Nephron progenitor cell (in vitro differentiated cells): Measurements from ENCODE around the gene CDKAL1.

Experiments used
- DNase-seq: peaks from one replicate; pipeline ENCODE4 v3.0.0; 2021
- H3K27ac Mint-ChIP-seq: 2 replicates; pipeline ENCODE4 v1.8.0; 2021; ENCODE audit warnings: mild to moderate bottlenecking, moderate library complexity, mixed read lengths
- H3K27me3 Mint-ChIP-seq: 2 replicates; pipeline ENCODE4 v1.8.0; 2021; ENCODE audit warnings: mild to moderate bottlenecking, low read depth, mixed read lengths; ENCODE audit not compliant: poor library complexity
- H3K36me3 Mint-ChIP-seq: 2 replicates; pipeline ENCODE4 v1.8.0; 2021; ENCODE audit warnings: low read depth, mixed read lengths
- H3K4me1 Mint-ChIP-seq: 2 replicates; pipeline ENCODE4 v1.8.0; 2021; ENCODE audit warnings: mixed read lengths
- H3K4me3 Mint-ChIP-seq: 2 replicates; pipeline ENCODE4 v1.8.0; 2021; ENCODE audit warnings: mild to moderate bottlenecking, moderate library complexity, mixed read lengths
- H3K9me3 Mint-ChIP-seq: 2 replicates; pipeline ENCODE4 v1.8.0; 2021; ENCODE audit warnings: mild to moderate bottlenecking, moderate library complexity, mixed read lengths
- CTCF ChIP-seq: fragments of 200-600 bp; sonication (generic); IDR thresholded peaks from 2 replicates; pipeline ENCODE4 v1.5.0; 2021; ENCODE audit warnings: antibody characterized with exemption

The CDKAL1 gene

GRCh38 chr6:20811109-20811761, 277.0 kb downstream of the CDKAL1 start:
- peaks cover 18% of the 10 kb centered on the region for H3K4me1 Mint-ChIP-seq
- H3K27ac Mint-ChIP-seq = peak overlapping the region; percentile 86
- DNase-seq = no peak
- H3K27me3 Mint-ChIP-seq = no peaks in the 10 kb centered on the region
- peaks cover 28% of the 10 kb centered on the region for H3K36me3 Mint-ChIP-seq
- peaks cover 21% of the 10 kb centered on the region for H3K9me3 Mint-ChIP-seq
- no peak overlapping the region for H3K4me3 Mint-ChIP-seq
- TF ChIP-seq CTCF = no peak

- no peak for TF ChIP-seq CTCF
- Mint-ChIP-seq H3K36me3 (peaks cover 20% of the 10 kb centered on the region), H3K4me3 (no peak overlapping the region), H3K9me3 (peaks cover 9% of the 10 kb centered on the region), H3K4me1 (peaks cover 18% of the 10 kb centered on the region), H3K27ac (no peak overlapping the region), H3K27me3 (no peaks in the 10 kb centered on the region)
- DNase-seq = no peak
Observed at GRCh38 chr6:20812776-20813175, 278.5 kb downstream of the CDKAL1 start.

GRCh38 chr6:20814494-20814893, 280.2 kb downstream of the CDKAL1 start:
- Mint-ChIP-seq H3K4me3 (no peak overlapping the region), H3K36me3 (peaks cover 20% of the 10 kb centered on the region), H3K27me3 (no peaks in the 10 kb centered on the region), H3K27ac (no peak overlapping the region), H3K4me1 (peaks cover 18% of the 10 kb centered on the region), H3K9me3 (peaks cover 9% of the 10 kb centered on the region)
- no peak for TF ChIP-seq CTCF
- no peak for DNase-seq

- no peak overlapping the region for H3K27ac Mint-ChIP-seq
- H3K4me1 Mint-ChIP-seq = peaks cover 5% of the 10 kb centered on the region
- DNase-seq = no peak
- no peak overlapping the region for H3K4me3 Mint-ChIP-seq
- peaks cover 20% of the 10 kb centered on the region for H3K36me3 Mint-ChIP-seq
- H3K27me3 Mint-ChIP-seq = no peaks in the 10 kb centered on the region
- no peak for TF ChIP-seq CTCF
- H3K9me3 Mint-ChIP-seq = peaks cover 9% of the 10 kb centered on the region
Observed at GRCh38 chr6:20816126-20816525, 281.9 kb downstream of the CDKAL1 start.

GRCh38 chr6:20817806-20818320, 283.6 kb downstream of the CDKAL1 start:
- Mint-ChIP-seq H3K9me3 (peaks cover 9% of the 10 kb centered on the region), H3K27me3 (no peaks in the 10 kb centered on the region), H3K4me1 (no peaks in the 10 kb centered on the region), H3K4me3 (no peak overlapping the region), H3K36me3 (peaks cover 20% of the 10 kb centered on the region), H3K27ac (no peak overlapping the region)
- DNase-seq = no peak
- no peak for TF ChIP-seq CTCF

- Mint-ChIP-seq H3K9me3 (peaks cover 1% of the 10 kb centered on the region), H3K4me3 (no peak overlapping the region), H3K4me1 (no peaks in the 10 kb centered on the region), H3K36me3 (peaks cover 3% of the 10 kb centered on the region), H3K27me3 (no peaks in the 10 kb centered on the region), H3K27ac (no peak overlapping the region)
- no peak for TF ChIP-seq CTCF
- no peak for DNase-seq
Observed at GRCh38 chr6:20819774-20820400, 285.6 kb downstream of the CDKAL1 start.
